ENCODE results near the gene OR2Y1.
"Not testable (repeated sequence)": the region's sequence is repeated elsewhere in the genome, so short reads cannot be mapped to it uniquely, and the experiment has no call there.

Gene OR2Y1

GRCh38 chr5:180739958-180740357, at the start of gene OR2Y1:
TSS of gene OR2Y1 (minus strand) at chr5:180740058. CDS start at chr5:180740058, 0 bp downstream.
- in situ Hi-C loops (cut with MboI; ENCODE audit: low sequenced_read_pairs), result no loop called here

- in situ Hi-C loops (cut with MboI; ENCODE audit: low sequenced_read_pairs), result not testable (repeated sequence)
Measured at GRCh38 chr5:180788651-180789410, 49.0 kb upstream of the OR2Y1 start.

- in situ Hi-C loops (cut with MboI; ENCODE audit: low sequenced_read_pairs), result no loop called here
Measured at GRCh38 chr5:180787711-180788431, 48.0 kb upstream of the OR2Y1 start.

- in situ Hi-C loops (cut with MboI; ENCODE audit: low sequenced_read_pairs), result no loop called here
Measured at GRCh38 chr5:180786531-180787398, 46.9 kb upstream of the OR2Y1 start.

GRCh38 chr5:180785794-180786221, 46.0 kb upstream of the OR2Y1 start:
- in situ Hi-C loops (cut with MboI; ENCODE audit: low sequenced_read_pairs), result no loop called here

GRCh38 chr5:180785121-180785781, 45.4 kb upstream of the OR2Y1 start:
- in situ Hi-C loops (cut with MboI; ENCODE audit: low sequenced_read_pairs), result no loop called here

- in situ Hi-C loops (cut with MboI; ENCODE audit: low sequenced_read_pairs), result no loop called here
Measured at GRCh38 chr5:180784497-180785097, 44.7 kb upstream of the OR2Y1 start.

GRCh38 chr5:180783340-180784052, 43.6 kb upstream of the OR2Y1 start:
- in situ Hi-C loops (cut with MboI; ENCODE audit: low sequenced_read_pairs), result no loop called here

- in situ Hi-C loops (cut with MboI; ENCODE audit: low sequenced_read_pairs), result no loop called here
Measured at GRCh38 chr5:180782748-180783147, 42.9 kb upstream of the OR2Y1 start.

- in situ Hi-C loops (cut with MboI; ENCODE audit: low sequenced_read_pairs), result not testable (repeated sequence)
Measured at GRCh38 chr5:180781900-180782326, 42.1 kb upstream of the OR2Y1 start.

GRCh38 chr5:180779985-180780610, 40.2 kb upstream of the OR2Y1 start:
- in situ Hi-C loops (cut with MboI; ENCODE audit: low sequenced_read_pairs), result no loop called here

- in situ Hi-C loops (cut with MboI; ENCODE audit: low sequenced_read_pairs), result no loop called here
Measured at GRCh38 chr5:180777475-180777874, 37.6 kb upstream of the OR2Y1 start.

- in situ Hi-C loops (cut with MboI; ENCODE audit: low sequenced_read_pairs), result no loop called here
Measured at GRCh38 chr5:180776376-180776775, 36.5 kb upstream of the OR2Y1 start.

GRCh38 chr5:180775624-180776023, 35.8 kb upstream of the OR2Y1 start:
- in situ Hi-C loops (cut with MboI; ENCODE audit: low sequenced_read_pairs), result no loop called here

GRCh38 chr5:180771839-180772238, 32.0 kb upstream of the OR2Y1 start:
- in situ Hi-C loops (cut with MboI; ENCODE audit: low sequenced_read_pairs), result no loop called here

GRCh38 chr5:180769821-180770220, 30.0 kb upstream of the OR2Y1 start:
- in situ Hi-C loops (cut with MboI; ENCODE audit: low sequenced_read_pairs), result no loop called here

- in situ Hi-C loops (cut with MboI; ENCODE audit: low sequenced_read_pairs), result no loop called here
Measured at GRCh38 chr5:180755601-180756000, 15.7 kb upstream of the OR2Y1 start.

- in situ Hi-C loops (cut with MboI; ENCODE audit: low sequenced_read_pairs), result no loop called here
Measured at GRCh38 chr5:180744253-180744652, 4.4 kb upstream of the OR2Y1 start.

GRCh38 chr5:180742727-180743126, 2.9 kb upstream of the OR2Y1 start:
- in situ Hi-C loops (cut with MboI; ENCODE audit: low sequenced_read_pairs), result no loop called here

Data from HL-60/S4 treated with phorbol 12-myristate 13-acetate at 8.2 ng/mL for 4 days and 3 days (cell line).